Measurements from ENCODE around the gene REEP1.

GRCh38 chr2:86172610-86173009 lies 164.8 kb downstream of the REEP1 start:
- TF ChIP-seq, protein P1, sequence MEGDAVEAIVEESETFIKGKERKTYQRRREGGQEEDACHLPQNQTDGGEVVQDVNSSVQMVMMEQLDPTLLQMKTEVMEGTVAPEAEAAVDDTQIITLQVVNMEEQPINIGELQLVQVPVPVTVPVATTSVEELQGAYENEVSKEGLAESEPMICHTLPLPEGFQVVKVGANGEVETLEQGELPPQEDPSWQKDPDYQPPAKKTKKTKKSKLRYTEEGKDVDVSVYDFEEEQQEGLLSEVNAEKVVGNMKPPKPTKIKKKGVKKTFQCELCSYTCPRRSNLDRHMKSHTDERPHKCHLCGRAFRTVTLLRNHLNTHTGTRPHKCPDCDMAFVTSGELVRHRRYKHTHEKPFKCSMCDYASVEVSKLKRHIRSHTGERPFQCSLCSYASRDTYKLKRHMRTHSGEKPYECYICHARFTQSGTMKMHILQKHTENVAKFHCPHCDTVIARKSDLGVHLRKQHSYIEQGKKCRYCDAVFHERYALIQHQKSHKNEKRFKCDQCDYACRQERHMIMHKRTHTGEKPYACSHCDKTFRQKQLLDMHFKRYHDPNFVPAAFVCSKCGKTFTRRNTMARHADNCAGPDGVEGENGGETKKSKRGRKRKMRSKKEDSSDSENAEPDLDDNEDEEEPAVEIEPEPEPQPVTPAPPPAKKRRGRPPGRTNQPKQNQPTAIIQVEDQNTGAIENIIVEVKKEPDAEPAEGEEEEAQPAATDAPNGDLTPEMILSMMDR (conservative IDR thresholded peaks at IDR 0.05): no peak
- TF ChIP-seq EZH2 (IDR thresholded peaks at IDR 0.05; ENCODE audit: low read depth): no peak

All from PC-9 (cell line).